ENCODE measurements around the gene CHST1.

Gene CHST1

DNA sequence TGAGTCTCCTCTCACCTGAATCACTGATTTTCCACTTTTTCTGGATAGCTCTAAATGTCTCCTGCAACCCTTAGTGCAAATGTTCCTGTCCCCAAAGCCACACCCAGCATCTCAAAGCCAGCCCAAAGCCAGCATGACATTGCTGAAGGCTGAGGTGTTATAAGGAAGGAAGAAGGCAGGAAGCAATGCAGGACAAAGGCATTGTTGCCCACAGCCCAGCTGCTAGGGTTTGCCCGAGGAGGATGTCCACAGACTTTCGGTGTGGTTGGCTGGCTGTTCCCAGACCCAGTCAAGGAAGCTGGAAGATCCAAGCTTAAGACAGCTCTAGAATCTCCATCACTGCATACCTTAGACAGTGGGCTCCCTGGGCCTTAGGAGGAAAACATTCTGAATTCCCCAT, 23.5 kb downstream of the CHST1 start:
- Mint-ChIP-seq H3K27ac (no peak overlapping the region), H3K4me3 (no peak overlapping the region), H3K27me3 (ENCODE audit: low read depth) (peaks cover 13% of the 10 kb centered on the region), H3K9me3 (peaks cover 9% of the 10 kb centered on the region), H3K36me3 (ENCODE audit: low read depth) (no peaks in the 10 kb centered on the region), H3K4me1 (no peaks in the 10 kb centered on the region)
- TF ChIP-seq, protein P1, sequence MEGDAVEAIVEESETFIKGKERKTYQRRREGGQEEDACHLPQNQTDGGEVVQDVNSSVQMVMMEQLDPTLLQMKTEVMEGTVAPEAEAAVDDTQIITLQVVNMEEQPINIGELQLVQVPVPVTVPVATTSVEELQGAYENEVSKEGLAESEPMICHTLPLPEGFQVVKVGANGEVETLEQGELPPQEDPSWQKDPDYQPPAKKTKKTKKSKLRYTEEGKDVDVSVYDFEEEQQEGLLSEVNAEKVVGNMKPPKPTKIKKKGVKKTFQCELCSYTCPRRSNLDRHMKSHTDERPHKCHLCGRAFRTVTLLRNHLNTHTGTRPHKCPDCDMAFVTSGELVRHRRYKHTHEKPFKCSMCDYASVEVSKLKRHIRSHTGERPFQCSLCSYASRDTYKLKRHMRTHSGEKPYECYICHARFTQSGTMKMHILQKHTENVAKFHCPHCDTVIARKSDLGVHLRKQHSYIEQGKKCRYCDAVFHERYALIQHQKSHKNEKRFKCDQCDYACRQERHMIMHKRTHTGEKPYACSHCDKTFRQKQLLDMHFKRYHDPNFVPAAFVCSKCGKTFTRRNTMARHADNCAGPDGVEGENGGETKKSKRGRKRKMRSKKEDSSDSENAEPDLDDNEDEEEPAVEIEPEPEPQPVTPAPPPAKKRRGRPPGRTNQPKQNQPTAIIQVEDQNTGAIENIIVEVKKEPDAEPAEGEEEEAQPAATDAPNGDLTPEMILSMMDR (IDR thresholded peaks at IDR 0.05; ENCODE audit: unreplicated experiment in 3 of 3), result no peak

DNA sequence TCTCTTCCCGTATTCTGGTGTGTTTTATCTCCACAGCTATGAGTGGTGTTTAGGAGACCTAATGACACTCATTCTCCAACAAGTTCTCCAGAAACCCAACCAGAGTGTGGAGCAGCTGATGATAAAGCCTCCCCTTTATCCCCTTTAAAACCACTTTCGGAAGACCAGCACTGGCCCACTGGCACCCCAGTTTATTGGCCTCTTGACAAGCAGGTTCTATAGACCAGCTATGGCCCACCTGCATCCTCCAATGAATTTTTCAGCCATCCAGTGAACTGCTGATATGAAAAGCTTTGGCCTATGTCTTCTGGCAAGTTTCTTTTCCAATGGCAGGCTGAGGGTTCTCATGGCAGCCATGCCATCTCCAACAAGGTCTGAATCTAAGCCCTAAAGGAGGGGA, 27.4 kb downstream of the CHST1 start:
- TF ChIP-seq, protein P1 (IDR thresholded peaks at IDR 0.05; ENCODE audit: unreplicated experiment in 3 of 3), result no peak
- Mint-ChIP-seq H3K4me1 (no peaks in the 10 kb centered on the region), H3K36me3 (ENCODE audit: low read depth) (no peaks in the 10 kb centered on the region), H3K4me3 (no peak overlapping the region), H3K27ac (no peak overlapping the region), H3K9me3 (peaks cover 19% of the 10 kb centered on the region), H3K27me3 (ENCODE audit: low read depth) (peaks cover 26% of the 10 kb centered on the region)

DNA sequence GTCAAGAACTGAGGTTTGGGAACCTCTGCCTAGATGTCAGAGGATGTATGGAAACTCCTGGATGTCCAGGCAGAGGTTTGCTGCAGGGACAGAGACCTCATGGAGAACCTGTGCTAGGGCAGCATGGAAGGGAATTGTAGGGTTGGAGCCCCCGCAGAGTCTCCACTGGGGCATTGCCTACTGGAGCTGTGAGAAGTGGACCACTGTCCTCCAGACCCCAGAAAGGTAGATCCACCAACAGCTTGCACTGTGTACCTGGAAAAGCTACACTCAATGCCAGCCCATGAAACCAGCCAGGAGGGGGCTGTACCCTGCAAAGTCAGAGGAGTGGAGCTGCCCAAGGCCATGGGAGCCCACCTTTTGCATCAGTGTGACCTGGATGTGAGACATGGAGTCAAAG, 29.5 kb downstream of the CHST1 start:
- H3K4me3 Mint-ChIP-seq, result no peak overlapping the region
- H3K27ac Mint-ChIP-seq, result no peak overlapping the region
- no peaks in the 10 kb centered on the region for H3K36me3 Mint-ChIP-seq (ENCODE audit: low read depth)
- no peaks in the 10 kb centered on the region for H3K4me1 Mint-ChIP-seq
- TF ChIP-seq, protein P1 (IDR thresholded peaks at IDR 0.05; ENCODE audit: unreplicated experiment in 3 of 3), result no peak
- peaks cover 26% of the 10 kb centered on the region for H3K27me3 Mint-ChIP-seq (ENCODE audit: low read depth)
- peaks cover 24% of the 10 kb centered on the region for H3K9me3 Mint-ChIP-seq

DNA sequence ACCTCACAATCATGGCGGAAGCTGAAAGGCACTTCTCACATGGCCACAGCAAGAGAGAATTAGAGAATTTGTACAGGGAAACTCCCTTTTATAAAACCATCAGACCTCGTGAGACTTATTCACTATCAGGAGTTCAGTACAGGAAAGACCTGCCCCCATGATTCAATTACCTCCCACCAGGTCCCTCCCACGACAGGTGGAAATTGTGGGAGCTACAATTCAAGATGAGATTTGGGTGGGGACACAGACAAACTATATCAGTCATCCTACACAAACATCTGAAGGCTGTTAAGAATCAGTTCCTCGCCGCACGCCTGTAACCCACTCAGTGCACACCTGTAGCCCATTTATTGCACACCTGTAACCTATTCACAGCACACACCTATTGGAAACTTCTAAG, 39.8 kb downstream of the CHST1 start:
- Mint-ChIP-seq H3K9me3 (peaks cover 20% of the 10 kb centered on the region), H3K36me3 (ENCODE audit: low read depth) (no peaks in the 10 kb centered on the region)

DNA sequence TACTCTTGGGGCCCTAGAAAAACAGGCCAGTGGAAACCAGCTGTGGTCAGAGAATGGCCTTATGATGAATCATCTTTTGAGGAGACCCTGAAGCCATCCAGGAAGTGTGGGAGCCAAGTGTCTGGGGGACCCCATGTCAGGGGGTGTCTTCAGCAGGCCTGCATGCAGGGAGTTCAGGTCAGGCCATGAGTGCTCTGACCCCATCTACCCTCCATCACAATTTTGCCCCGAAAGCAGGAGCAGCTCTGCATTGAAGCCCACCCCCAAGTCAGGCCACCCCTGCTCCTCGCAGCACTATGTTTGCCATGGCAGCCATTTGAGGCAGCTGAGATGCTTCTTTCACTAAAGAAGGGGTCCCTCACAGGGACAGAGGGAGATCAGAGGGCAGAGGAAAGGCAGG, 41.3 kb downstream of the CHST1 start:
- H3K4me1 Mint-ChIP-seq, result no peaks in the 10 kb centered on the region
- TF ChIP-seq, protein P1 (IDR thresholded peaks at IDR 0.05; ENCODE audit: unreplicated experiment in 3 of 3), result no peak

More for the DNA sequence above, 39.8 kb downstream of the CHST1 start:
- Mint-ChIP-seq H3K27me3 (ENCODE audit: low read depth) (peaks cover 16% of the 10 kb centered on the region), H3K4me3 (no peak overlapping the region), H3K27ac (no peak overlapping the region), H3K4me1 (no peaks in the 10 kb centered on the region)
- TF ChIP-seq, protein P1 (IDR thresholded peaks at IDR 0.05; ENCODE audit: unreplicated experiment in 3 of 3), result no peak

DNA sequence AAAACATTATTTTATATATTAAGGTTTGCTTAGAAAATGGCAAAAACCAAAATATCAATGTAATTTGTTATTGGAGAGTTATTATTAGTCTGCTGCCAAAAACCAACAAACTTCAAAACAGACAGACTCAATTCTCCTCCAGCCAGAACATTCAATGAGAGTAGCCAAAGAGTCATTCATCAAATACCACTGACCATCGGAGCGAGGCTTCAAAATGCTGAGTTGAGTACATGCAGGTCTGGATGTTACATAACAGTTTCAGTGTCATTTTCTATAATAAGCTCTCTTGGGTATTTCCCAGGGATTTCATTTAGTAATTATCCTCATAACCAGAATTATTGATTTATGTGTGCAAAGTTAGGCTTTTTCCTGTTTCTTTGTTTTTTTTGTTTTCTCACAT, 42.6 kb downstream of the CHST1 start:
- Mint-ChIP-seq H3K4me1 (peaks cover 2% of the 10 kb centered on the region), H3K27me3 (ENCODE audit: low read depth) (peaks cover 8% of the 10 kb centered on the region), H3K9me3 (peaks cover 6% of the 10 kb centered on the region), H3K27ac (no peak overlapping the region), H3K4me3 (no peak overlapping the region), H3K36me3 (ENCODE audit: low read depth) (no peaks in the 10 kb centered on the region)
- TF ChIP-seq, protein P1 (IDR thresholded peaks at IDR 0.05; ENCODE audit: unreplicated experiment in 3 of 3), result no peak

More for the DNA sequence above, 41.3 kb downstream of the CHST1 start:
- Mint-ChIP-seq H3K27me3 (ENCODE audit: low read depth) (peaks cover 6% of the 10 kb centered on the region), H3K27ac (no peak overlapping the region), H3K4me3 (no peak overlapping the region), H3K36me3 (ENCODE audit: low read depth) (no peaks in the 10 kb centered on the region), H3K9me3 (peaks cover 14% of the 10 kb centered on the region)

Data from nephron (organoid).